AG09319 (cell line): ENCODE measurements around the gene CEBPG.

Experiments used
- DNase-seq: peaks from one replicate; pipeline ENCODE4 v3.0.0-alpha.2; 2010; ENCODE audit warnings: low read depth; ENCODE audit errors: extremely low read depth
- CTCF ChIP-seq: IDR thresholded peaks from 2 replicates; pipeline ENCODE4 v1.5.1; 2011; ENCODE audit warnings: low read depth, mild to moderate bottlenecking, inconsistent platforms, low read length, moderate library complexity

CEBPG gene

GRCh38 chr19:33373453-33374235, at the start of gene CEBPG:
Gene CEBPG, plus strand, starts transcription at chr19:33373709. Its CDS starts 5,531 bp downstream, at chr19:33379240.
- peak; percentile 88 for DNase-seq
- no peak; the same call in 1 of the 2 replicates for TF ChIP-seq CTCF

GRCh38 chr19:33324628-33325027, 48.9 kb upstream of the CEBPG start:
- TF ChIP-seq CTCF = no peak

GRCh38 chr19:33325920-33326319, 47.6 kb upstream of the CEBPG start:
- DNase-seq = no peak

More at GRCh38 chr19:33324628-33325027, 48.9 kb upstream of the CEBPG start:
- no peak for DNase-seq

GRCh38 chr19:33329060-33329459, 44.4 kb upstream of the CEBPG start:
- DNase-seq = no peak
- no peak for TF ChIP-seq CTCF

More at GRCh38 chr19:33325920-33326319, 47.6 kb upstream of the CEBPG start:
- TF ChIP-seq CTCF = no peak

- DNase-seq = no peak
Measured at GRCh38 chr19:33329736-33330135, 43.8 kb upstream of the CEBPG start.

GRCh38 chr19:33332248-33332647, 41.3 kb upstream of the CEBPG start:
- no peak for DNase-seq
- no peak for TF ChIP-seq CTCF

More at GRCh38 chr19:33329736-33330135, 43.8 kb upstream of the CEBPG start:
- TF ChIP-seq CTCF = no peak

GRCh38 chr19:33333151-33333550, 40.4 kb upstream of the CEBPG start:
- no peak for TF ChIP-seq CTCF
- DNase-seq = no peak
